Measurements from ENCODE around the gene IL1R1. TPM values are rescaled to one million over a fixed set of nuclear protein-coding genes. Genes with fewer than 3 reads are reported as not detected.

The IL1R1 gene
- total and polyA plus RNA-seq, 2 donors (not counting 1 experiment from before 2014, with no cell fraction given): 110 to 232 TPM

GRCh38 chr2:102110596-102111334 lies 31.8 kb upstream of the IL1R1 start:
- Histone ChIP-seq H3K27ac (ENCODE audit: insufficient read depth, low read length) (no peak overlapping the region), H3K36me3 (ENCODE audit: control insufficient read depth, insufficient read depth, low read length) (no peaks in the 10 kb centered on the region), H3K4me1 (ENCODE audit: control insufficient read depth, extremely low read depth, insufficient read depth, low read length) (peaks cover 12% of the 10 kb centered on the region), H4K20me1 (ENCODE audit: control insufficient read depth, extremely low read depth, insufficient read depth, low read length) (no peaks in the 10 kb centered on the region), H3K4me2 (ENCODE audit: extremely low read depth, insufficient read depth, low read length) (no peak overlapping the region), H3K79me2 (ENCODE audit: control insufficient read depth, insufficient read depth, low read length) (no peaks in the 10 kb centered on the region), H3K27me3 (ENCODE audit: control insufficient read depth, insufficient read depth, low read length) (no peaks in the 10 kb centered on the region), H3K4me3 (replicated peaks in 1 of 4; ENCODE audit: control extremely low read depth in 1 of 4, insufficient read depth in 1 of 4, low read depth in 3 of 4, low read length in 4 of 4) (no peak overlapping the region), H3K9ac (ENCODE audit: insufficient read depth, low read length) (no peak overlapping the region), H2AFZ (ENCODE audit: low read length) (no peak overlapping the region), H3K9me3 (ENCODE audit: control insufficient read depth, insufficient read depth, low read depth, low read length) (no peaks in the 10 kb centered on the region)
- DNase-seq (ENCODE audit: low read depth in 2 of 2): no peak
- TF ChIP-seq, protein P1, sequence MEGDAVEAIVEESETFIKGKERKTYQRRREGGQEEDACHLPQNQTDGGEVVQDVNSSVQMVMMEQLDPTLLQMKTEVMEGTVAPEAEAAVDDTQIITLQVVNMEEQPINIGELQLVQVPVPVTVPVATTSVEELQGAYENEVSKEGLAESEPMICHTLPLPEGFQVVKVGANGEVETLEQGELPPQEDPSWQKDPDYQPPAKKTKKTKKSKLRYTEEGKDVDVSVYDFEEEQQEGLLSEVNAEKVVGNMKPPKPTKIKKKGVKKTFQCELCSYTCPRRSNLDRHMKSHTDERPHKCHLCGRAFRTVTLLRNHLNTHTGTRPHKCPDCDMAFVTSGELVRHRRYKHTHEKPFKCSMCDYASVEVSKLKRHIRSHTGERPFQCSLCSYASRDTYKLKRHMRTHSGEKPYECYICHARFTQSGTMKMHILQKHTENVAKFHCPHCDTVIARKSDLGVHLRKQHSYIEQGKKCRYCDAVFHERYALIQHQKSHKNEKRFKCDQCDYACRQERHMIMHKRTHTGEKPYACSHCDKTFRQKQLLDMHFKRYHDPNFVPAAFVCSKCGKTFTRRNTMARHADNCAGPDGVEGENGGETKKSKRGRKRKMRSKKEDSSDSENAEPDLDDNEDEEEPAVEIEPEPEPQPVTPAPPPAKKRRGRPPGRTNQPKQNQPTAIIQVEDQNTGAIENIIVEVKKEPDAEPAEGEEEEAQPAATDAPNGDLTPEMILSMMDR (conservative IDR thresholded peaks at IDR 0.05 in 1 of 2, IDR thresholded peaks at IDR 0.05 in 1 of 2; ENCODE audit: low read depth in 1 of 2, low read length in 2 of 2): no peak
- no peak for TF ChIP-seq EZH2 (IDR thresholded peaks at IDR 0.05; ENCODE audit: low read length, missing control alignments)

DNA sequence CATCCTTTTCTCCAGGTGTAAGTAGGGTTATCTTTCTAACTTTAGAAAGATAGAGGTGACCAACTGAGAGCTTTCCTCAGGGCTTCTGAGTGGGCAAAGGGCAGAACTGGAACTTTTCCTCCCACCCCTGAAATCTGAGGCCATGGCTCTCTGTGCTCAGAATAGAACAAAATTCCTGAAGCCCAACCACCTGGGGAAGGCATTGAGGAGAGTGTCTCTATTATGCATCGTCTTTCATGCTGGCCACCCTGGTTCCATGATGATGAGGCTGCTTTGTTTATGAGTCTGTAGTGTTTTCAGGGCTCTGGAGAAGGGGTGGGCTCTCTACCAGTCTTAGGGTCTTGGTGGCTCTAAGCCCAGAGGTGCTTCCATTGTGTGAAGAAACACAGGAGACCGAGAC lies 30.7 kb upstream of the IL1R1 start:
- Histone ChIP-seq H3K27me3 (ENCODE audit: control insufficient read depth, insufficient read depth, low read length) (no peaks in the 10 kb centered on the region), H3K36me3 (ENCODE audit: control insufficient read depth, insufficient read depth, low read length) (no peaks in the 10 kb centered on the region), H3K79me2 (ENCODE audit: control insufficient read depth, insufficient read depth, low read length) (no peaks in the 10 kb centered on the region), H3K4me1 (ENCODE audit: control insufficient read depth, extremely low read depth, insufficient read depth, low read length) (peaks cover 12% of the 10 kb centered on the region), H4K20me1 (ENCODE audit: control insufficient read depth, extremely low read depth, insufficient read depth, low read length) (no peaks in the 10 kb centered on the region), H3K27ac (ENCODE audit: insufficient read depth, low read length) (no peak overlapping the region), H3K4me3 (replicated peaks in 1 of 4; ENCODE audit: control extremely low read depth in 1 of 4, insufficient read depth in 1 of 4, low read depth in 3 of 4, low read length in 4 of 4) (no peak overlapping the region), H2AFZ (ENCODE audit: low read length) (no peak overlapping the region), H3K4me2 (ENCODE audit: extremely low read depth, insufficient read depth, low read length) (no peak overlapping the region), H3K9ac (ENCODE audit: insufficient read depth, low read length) (no peak overlapping the region), H3K9me3 (ENCODE audit: control insufficient read depth, insufficient read depth, low read depth, low read length) (no peaks in the 10 kb centered on the region)
- DNase-seq (ENCODE audit: low read depth in 2 of 2): peak in 1 of 2 donors; percentile 61
- no peak for TF ChIP-seq EZH2 (IDR thresholded peaks at IDR 0.05; ENCODE audit: low read length, missing control alignments)
- TF ChIP-seq, protein P1 (conservative IDR thresholded peaks at IDR 0.05 in 1 of 2, IDR thresholded peaks at IDR 0.05 in 1 of 2; ENCODE audit: low read depth in 1 of 2, low read length in 2 of 2): no peak

- Histone ChIP-seq H3K27ac (ENCODE audit: insufficient read depth, low read length) (no peak overlapping the region), H3K4me1 (ENCODE audit: control insufficient read depth, extremely low read depth, insufficient read depth, low read length) (peaks cover 15% of the 10 kb centered on the region), H3K4me2 (ENCODE audit: extremely low read depth, insufficient read depth, low read length) (no peak overlapping the region), H2AFZ (ENCODE audit: low read length) (no peak overlapping the region), H3K4me3 (replicated peaks in 1 of 4; ENCODE audit: control extremely low read depth in 1 of 4, insufficient read depth in 1 of 4, low read depth in 3 of 4, low read length in 4 of 4) (no peak overlapping the region), H4K20me1 (ENCODE audit: control insufficient read depth, extremely low read depth, insufficient read depth, low read length) (no peaks in the 10 kb centered on the region), H3K79me2 (ENCODE audit: control insufficient read depth, insufficient read depth, low read length) (no peaks in the 10 kb centered on the region), H3K27me3 (ENCODE audit: control insufficient read depth, insufficient read depth, low read length) (no peaks in the 10 kb centered on the region), H3K36me3 (ENCODE audit: control insufficient read depth, insufficient read depth, low read length) (no peaks in the 10 kb centered on the region), H3K9me3 (ENCODE audit: control insufficient read depth, insufficient read depth, low read depth, low read length) (no peaks in the 10 kb centered on the region), H3K9ac (ENCODE audit: insufficient read depth, low read length) (no peak overlapping the region)
- no peak for DNase-seq (ENCODE audit: low read depth in 2 of 2)
- TF ChIP-seq EZH2 (IDR thresholded peaks at IDR 0.05; ENCODE audit: low read length, missing control alignments): no peak
- TF ChIP-seq, protein P1 (conservative IDR thresholded peaks at IDR 0.05 in 1 of 2, IDR thresholded peaks at IDR 0.05 in 1 of 2; ENCODE audit: low read depth in 1 of 2, low read length in 2 of 2): no peak
Measured at GRCh38 chr2:102112271-102112670, 30.3 kb upstream of the IL1R1 start.

Data from fibroblast of lung (primary cell).